Islet of Langerhans (tissue), 1 donor: ENCODE data around the gene PTK7.
"Not testable (repeated sequence)": the region's sequence is repeated elsewhere in the genome, so short reads cannot be mapped to it uniquely, and the experiment has no call there.

Experiments
- FAIRE-seq: peaks from one replicate; lab custom pipeline; 2011; peaks lifted over from hg19 to GRCh38; lab: Jason Lieb, UNC

Gene PTK7

DNA sequence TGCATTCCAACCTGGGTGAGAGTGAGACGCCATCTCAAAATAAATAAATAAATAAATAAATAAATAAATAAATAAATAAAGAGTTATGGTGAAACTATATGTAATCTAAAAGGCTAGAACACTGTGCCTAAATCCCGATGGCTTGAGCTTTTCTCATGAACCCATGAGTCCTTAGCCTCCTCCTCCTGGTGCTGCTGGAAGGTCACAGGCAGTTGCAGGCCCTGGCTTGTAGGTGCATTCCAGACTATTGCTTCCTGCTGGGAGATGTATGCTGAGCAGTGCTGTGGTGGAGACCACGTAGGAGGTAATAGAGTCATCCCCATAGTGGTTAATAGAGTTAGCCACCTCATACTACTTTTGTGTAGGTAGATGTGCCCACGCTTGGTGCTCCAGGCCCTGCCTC is 12.5 kb downstream of the PTK7 start:
- no peak for FAIRE-seq

DNA sequence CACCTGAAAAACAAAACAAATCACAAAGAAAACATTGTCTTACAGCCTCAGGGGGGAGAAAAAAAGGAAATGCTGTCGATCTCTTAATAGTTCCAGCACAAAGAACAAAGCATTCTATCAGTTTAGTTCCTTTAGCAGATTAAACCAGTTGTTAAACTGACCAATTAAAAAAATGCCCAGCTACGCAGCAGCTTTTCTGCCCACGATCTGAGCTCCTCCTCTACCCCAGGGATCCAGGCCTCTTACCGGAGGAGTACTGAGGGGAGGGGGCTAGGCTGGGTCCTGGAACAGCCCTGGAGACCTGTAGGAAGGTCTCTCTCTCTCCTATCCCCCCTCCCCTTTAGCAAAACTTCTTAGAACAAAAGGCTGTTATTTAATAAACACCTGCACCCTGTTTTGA is 13.4 kb downstream of the PTK7 start:
- FAIRE-seq: no peak

DNA sequence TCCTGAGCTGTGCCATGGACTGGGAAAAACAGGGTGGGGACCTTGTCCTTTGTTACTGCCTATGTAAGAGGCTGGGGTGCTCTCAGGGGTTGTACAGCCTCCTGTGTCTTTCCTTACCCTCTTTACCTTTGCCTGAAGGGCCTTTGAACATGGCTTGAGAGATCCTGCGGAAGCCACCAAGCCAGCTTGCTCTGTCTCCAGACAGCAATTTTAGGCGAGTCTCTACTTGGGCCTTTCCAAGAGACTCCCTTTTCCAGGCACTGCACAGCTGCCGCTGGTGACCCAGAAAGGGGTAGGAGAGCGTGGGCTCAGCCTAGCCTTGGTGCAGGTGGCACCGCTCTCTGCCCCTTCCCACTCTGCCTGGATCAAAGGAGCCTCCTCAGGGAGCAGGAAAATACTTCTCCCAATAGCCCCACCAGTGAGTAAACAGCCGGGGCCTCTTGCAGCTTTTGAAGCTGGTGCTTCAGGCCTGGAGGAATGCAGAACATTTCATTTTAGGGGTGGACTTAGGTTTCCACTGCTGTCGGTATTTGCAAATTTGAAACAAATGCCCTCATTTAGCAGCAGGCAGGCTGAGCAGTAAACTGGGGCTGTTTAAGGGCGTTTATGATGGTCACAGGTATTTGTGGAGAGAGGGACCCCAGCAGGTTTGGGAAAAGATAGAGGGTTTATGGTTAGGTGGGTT is 13.9 kb downstream of the PTK7 start:
- no peak for FAIRE-seq

- FAIRE-seq: no peak
Observed at GRCh38 chr6:43090559-43090956, 14.4 kb downstream of the PTK7 start.

- no peak for FAIRE-seq
Observed at GRCh38 chr6:43091020-43091419, 14.9 kb downstream of the PTK7 start.

DNA sequence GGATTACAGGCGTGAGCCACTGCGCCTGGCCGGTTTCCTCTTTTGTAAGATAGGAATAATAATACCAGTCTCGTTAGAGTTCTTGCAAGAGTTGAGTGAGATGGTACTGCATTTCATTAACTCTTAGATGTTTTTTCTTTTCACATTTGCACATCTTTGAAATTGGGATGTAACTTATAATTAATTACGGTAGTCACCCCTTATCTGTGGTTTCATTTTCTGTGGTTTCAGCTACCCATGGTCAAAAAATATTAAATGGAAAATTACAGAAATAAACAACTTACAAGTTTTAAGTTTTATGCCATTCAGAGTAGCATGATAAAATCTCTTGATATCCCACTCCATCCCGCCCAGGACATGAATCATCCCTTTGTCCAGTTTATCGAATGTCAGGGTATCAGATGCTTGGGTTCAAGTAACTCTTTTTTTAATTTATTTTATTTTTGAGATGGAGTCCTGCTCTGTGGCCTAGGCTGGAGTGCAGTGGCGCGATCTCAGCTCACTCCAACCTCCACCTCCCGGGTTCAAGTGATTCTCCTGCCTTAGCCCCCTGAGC is 15.4 kb downstream of the PTK7 start:
- no peak for FAIRE-seq

GRCh38 chr6:43092635-43093034 is 16.5 kb downstream of the PTK7 start:
- FAIRE-seq: no peak

DNA sequence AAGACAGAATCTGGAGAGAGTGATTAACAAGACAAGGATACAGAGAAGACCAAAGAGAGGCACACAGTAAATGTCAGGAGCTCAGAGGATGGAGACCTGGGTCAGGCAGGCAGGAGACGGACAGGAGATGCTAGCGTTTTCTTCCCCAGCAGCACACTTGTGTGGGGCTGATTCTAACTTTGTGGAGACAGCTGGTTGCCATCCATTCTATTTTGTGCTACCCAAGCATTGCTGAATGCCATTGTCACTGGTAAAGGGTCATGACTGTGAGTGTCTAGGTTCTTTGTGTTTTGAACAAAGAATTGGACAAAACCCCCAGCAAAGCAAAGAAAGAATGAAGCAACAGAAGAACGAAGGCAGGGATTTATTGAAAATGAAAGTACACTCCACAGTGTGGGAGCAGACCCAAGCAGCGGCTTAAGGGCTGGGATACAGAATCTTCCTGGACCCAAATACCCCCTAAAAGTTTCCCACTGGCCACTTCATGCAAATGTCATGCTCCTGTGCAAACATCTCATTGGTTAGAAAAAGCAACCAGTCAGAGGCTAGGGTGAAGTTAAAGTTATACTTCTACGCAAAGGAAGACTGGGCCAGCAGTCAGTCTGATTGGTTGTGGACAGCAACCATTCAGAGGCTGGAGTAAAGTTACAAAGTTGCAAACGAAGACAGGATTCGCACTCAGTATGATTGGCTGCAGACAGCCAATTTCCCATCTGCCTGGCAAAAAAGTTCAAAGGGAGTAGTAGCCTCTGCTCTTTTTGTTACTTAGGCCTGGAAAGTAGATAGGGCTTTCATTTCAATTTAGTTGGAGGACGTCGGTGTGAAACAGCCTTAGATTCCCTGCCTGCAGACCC is 17.5 kb downstream of the PTK7 start:
- no peak for FAIRE-seq

DNA sequence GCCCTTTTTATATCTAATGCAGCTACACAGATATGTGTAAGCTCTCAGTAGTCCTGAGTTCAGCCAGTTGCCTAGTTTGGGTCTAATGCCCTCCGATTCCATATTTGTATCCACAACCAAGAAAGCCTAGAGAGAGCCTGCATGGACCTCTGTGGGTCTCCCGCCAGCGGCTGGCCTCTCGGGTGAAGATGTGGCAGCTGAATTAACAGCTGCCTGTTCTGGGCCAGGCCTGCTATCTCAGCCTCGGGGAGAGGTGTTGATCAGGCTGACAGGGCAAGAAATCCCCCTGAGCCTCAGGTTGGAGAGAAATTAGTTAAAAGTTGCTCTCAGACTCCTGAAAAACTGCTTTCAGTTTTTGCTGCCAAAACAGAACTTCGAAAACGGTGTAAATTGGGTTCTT is 19.8 kb downstream of the PTK7 start:
- no peak for FAIRE-seq

DNA sequence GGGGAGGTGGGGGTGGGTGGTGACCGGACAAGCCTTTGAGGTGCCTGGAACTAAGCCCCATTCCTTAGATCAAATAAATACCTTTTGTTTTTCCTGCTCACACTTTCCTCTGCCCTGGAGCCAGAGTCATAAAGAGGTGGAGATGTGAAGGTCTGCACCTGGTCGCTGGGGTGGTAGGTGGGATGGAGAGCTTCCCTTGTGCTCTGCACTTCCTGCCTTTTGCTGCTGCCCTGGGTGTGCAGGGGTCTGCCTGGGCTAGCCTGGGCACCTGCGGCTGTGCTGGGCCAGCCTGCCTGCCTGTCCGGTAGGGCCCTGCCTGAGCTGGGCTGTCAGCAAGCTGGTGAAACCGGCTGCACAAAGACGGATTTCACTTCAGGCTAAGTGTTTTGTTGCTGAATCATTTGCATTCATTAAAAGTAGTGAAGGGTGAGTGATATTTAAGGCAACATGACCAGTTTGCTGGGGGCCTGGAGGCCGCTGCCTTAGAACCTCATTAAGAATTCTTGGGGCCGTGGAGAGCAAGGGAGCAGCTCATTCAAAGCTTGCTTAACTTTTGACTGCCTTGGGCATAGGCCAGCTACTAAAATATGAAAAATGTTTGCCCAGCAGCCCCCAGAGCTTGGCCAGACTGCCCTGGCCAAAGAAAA is 20.5 kb downstream of the PTK7 start:
- FAIRE-seq: no peak

GRCh38 chr6:43097098-43097489 is 21.0 kb downstream of the PTK7 start:
- no peak for FAIRE-seq

GRCh38 chr6:43097502-43097901 is 21.4 kb downstream of the PTK7 start:
- no peak for FAIRE-seq

DNA sequence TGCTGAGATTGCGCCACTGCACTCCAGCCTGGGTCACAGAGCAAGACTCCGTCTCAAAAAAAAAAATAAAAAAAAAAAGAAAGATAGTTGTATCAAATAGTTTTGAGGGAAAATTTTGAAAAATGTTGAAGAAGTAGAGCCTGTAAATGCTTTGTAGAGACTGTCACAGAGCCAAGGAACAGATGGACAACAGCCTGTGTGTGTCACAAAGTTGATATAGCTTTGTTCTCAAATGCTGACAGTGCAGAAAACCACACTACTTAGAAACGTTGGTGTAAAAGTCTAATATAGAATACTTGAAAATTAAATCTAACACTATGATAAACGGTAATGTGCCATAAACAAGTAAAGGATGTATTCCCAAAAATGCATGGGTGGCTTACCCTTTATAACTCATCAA is 25.4 kb downstream of the PTK7 start:
- no peak for FAIRE-seq

- no peak for FAIRE-seq
Observed at GRCh38 chr6:43103253-43103876, 27.3 kb downstream of the PTK7 start.

DNA sequence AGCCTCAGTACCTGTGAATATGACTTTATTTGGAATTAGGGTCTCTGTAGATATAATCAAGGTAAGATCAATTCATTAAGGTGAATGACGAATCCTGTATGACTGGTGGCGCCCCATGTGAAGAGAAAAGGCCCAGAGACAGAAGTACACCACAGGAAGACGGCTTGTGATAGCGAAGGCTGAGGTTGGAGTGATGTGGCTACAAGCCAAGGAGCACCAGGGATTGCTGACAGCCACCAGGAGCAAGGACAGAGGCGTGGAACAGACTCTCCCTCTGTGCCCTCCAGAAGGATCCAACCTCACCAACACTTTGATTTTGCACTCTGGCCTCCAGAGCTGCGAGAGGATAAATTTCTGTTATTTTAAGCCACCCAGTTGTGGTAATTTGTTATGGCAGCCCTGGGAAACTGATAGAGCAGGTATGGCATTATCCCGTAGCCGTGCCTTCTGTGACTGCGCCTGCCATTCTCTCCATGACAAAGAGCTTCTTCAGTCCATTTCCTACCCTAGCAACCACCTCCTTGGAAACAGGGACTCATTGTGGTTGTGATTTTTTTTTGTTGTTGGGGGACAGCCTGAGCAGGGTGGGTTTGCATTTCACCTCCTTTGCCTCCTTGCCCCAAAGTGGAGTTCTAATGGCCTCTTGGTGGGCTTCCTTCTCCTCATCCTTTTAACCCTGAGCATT is 29.6 kb downstream of the PTK7 start:
- no peak for FAIRE-seq

GRCh38 chr6:43107344-43108062 is 31.4 kb downstream of the PTK7 start:
- FAIRE-seq: no peak

- peak; percentile 68 for FAIRE-seq
Observed at GRCh38 chr6:43113431-43114260, 37.5 kb downstream of the PTK7 start.

DNA sequence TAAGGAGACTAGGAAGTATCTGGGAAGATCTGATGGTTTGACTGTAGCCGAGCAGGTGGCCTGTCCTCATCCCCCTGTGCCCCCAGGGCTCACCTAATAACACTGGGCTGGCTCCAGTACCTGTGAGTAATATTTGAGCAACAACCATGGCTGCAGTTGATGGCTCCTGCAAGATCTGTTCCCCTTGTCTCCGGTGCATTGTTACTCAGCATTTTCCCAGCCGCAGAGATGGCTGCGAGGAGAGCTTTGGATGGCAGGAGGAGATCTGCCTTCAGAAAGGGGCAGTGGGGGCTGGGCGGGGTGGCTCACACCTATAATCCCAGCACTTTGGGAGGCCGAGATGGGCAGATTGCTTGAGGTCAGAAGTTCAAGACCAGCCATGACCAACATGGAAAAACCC is 39.3 kb downstream of the PTK7 start:
- no peak for FAIRE-seq

DNA sequence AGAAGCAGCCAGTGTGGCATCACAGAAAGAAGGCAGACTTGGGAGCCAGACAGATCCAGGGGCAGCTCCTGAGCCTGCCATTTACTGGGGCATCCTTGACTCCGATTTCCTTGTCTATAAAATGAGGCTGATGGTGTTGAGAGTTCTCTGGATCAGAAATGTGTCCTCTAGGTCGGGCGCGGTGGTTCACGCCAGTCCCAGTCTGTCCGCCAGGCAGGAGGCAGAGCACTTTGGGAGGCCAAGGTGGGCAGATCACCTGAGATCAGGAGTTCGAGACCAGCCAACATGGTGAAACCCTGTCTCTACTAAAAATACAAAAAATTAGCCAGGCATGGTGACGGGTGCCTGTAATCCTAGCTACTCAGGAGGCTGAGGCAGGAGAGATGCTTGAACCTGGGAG is 41.4 kb downstream of the PTK7 start:
- FAIRE-seq: not testable (repeated sequence)

GRCh38 chr6:43119482-43119881 is 43.4 kb downstream of the PTK7 start:
- no peak for FAIRE-seq
